Testis (tissue), 3 donors: ENCODE data around the gene FAAH. TPM values are rescaled to one million over a fixed set of nuclear protein-coding genes. Genes with fewer than 3 reads are reported as not detected.

Experiments
- DNase-seq: peaks from one replicate; pipeline ENCODE4 v3.0.0-alpha.2; 2019
- H3K27ac ChIP-seq, 2 donors: fragments of 200-600 bp; sonication (generic); one replicate each; pipeline ENCODE4 v1.5.1; 2019
- H3K27me3 ChIP-seq: fragments of 200-600 bp; sonication (generic); one replicate; pipeline ENCODE4 v1.5.1; 2019
- H3K36me3 ChIP-seq: fragments of 200-600 bp; sonication (generic); one replicate; pipeline ENCODE4 v1.5.1; 2017; ENCODE audit warnings: low read depth; ENCODE audit errors: missing control alignments
- H3K4me1 ChIP-seq: fragments of 200-600 bp; sonication (generic); one replicate; pipeline ENCODE4 v1.5.1; 2019
- H3K4me3 ChIP-seq, 2 donors: fragments of 200-600 bp; sonication (generic); one replicate each; pipeline ENCODE4 v1.5.1; 2017 to 2019
- H3K9me3 ChIP-seq: fragments of 200-600 bp; sonication (generic); one replicate; pipeline ENCODE4 v1.5.1; 2017
- POLR2A ChIP-seq: fragments of 450-650 bp; IDR thresholded peaks from one replicate; pipeline ENCODE4 v1.6.1; 2017; ENCODE audit warnings: antibody characterized with exemption, mild to moderate bottlenecking, moderate library complexity
- WGBS, 2 donors: methylation state at CpG; one replicate each; pipeline ENCODE4 v1.1.5; 2018; 5-methylcytosine and 5-hydroxymethylcytosine counted together
- intact Hi-C: fragments of 100-400 bp; cut with DNase I; formaldehyde crosslinking; loops from one replicate; pipeline ENCODE4 v1.15.1; 2023; ENCODE audit warnings: low total_unique reads
- polyA plus RNA-seq: library from polyadenylated mRNA; stranded (reverse); fragments of 350-450 nt; fragmentation: Illumina TruSeq; extraction: RNeasy Lipid Tissue Mini Kit (QIAGEN cat#74804); gene quantifications from one replicate; pipeline ENCODE4 v1.2.3, GENCODE V29; 2014; ENCODE audit warnings: low read depth, low replicate concordance; ENCODE audit not compliant: insufficient read depth
- total RNA-seq, 2 donors: library from RNA; depleted of rRNA; stranded (reverse); fragments of >200 nt; gene quantifications; one replicate each; pipeline ENCODE4 v1.2.3, GENCODE V29; 2016
- TF ChIP-seq, protein P1 (sequence below), 3 experiments: fragments of 450-650 bp in 2 of 3; fragments of 200-600 bp in 1 of 3; sonication (generic) in 1 of 3; IDR thresholded peaks; one replicate each; pipeline ENCODE4 v1.5.1; 2016 to 2019; ENCODE audit warnings: antibody characterized with exemption in 3 of 3, mild to moderate bottlenecking in 2 of 3, moderate library complexity in 1 of 3

Gene FAAH
- total and polyA plus RNA-seq, 3 donors from 2014 or later: 55.8 to 113 (median 72.0) TPM

GRCh38 chr1:46410156-46411009 lies 16.3 kb downstream of the FAAH start:
- Histone ChIP-seq H3K36me3 (no peaks in the 10 kb centered on the region), H3K27ac (no peak overlapping the region), H3K4me1 (peaks cover 5% of the 10 kb centered on the region), H3K9me3 (no peaks in the 10 kb centered on the region), H3K4me3 (no peak overlapping the region), H3K27me3 (no peaks in the 10 kb centered on the region)
- WGBS, 2 donors: 86 to 90% methylated on average over 17 of the region's 17 CpGs
- intact Hi-C loops: no loop called here
- TF ChIP-seq, protein P1, sequence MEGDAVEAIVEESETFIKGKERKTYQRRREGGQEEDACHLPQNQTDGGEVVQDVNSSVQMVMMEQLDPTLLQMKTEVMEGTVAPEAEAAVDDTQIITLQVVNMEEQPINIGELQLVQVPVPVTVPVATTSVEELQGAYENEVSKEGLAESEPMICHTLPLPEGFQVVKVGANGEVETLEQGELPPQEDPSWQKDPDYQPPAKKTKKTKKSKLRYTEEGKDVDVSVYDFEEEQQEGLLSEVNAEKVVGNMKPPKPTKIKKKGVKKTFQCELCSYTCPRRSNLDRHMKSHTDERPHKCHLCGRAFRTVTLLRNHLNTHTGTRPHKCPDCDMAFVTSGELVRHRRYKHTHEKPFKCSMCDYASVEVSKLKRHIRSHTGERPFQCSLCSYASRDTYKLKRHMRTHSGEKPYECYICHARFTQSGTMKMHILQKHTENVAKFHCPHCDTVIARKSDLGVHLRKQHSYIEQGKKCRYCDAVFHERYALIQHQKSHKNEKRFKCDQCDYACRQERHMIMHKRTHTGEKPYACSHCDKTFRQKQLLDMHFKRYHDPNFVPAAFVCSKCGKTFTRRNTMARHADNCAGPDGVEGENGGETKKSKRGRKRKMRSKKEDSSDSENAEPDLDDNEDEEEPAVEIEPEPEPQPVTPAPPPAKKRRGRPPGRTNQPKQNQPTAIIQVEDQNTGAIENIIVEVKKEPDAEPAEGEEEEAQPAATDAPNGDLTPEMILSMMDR (IDR thresholded peaks at IDR 0.05): no peak
- no peak for TF ChIP-seq POLR2A
- DNase-seq: no peak

DNA sequence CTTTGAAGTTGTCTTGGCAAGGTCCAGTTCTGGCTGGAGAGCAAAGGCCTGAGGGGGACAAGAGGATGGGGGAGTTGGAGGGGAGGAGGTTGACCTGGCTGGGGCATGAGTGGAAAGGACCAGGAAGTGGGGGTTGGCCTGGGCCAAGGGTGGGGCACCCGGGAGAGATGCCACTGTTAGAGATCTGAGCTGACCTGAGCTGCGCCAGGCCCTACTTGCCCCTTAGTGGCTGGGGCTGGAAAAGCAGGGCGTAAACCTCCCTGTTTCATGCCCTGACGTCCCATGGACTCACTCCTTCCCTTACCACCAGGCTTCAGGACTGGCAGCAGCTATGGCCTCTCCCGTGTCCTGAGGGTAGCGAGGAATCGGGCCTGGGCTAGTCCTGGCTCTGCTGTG lies 16.9 kb downstream of the FAAH start:
- Histone ChIP-seq H3K36me3 (no peaks in the 10 kb centered on the region), H3K4me1 (peaks cover 3% of the 10 kb centered on the region), H3K27ac (no peak overlapping the region), H3K9me3 (no peaks in the 10 kb centered on the region), H3K27me3 (no peaks in the 10 kb centered on the region), H3K4me3 (no peak overlapping the region)
- no peak for DNase-seq
- intact Hi-C loops: no loop called here
- TF ChIP-seq, protein P1 (IDR thresholded peaks at IDR 0.05): no peak
- no peak for TF ChIP-seq POLR2A
- WGBS, 2 donors: 87 to 88% methylated on average over 3 to 7 of the region's 7 CpGs

DNA sequence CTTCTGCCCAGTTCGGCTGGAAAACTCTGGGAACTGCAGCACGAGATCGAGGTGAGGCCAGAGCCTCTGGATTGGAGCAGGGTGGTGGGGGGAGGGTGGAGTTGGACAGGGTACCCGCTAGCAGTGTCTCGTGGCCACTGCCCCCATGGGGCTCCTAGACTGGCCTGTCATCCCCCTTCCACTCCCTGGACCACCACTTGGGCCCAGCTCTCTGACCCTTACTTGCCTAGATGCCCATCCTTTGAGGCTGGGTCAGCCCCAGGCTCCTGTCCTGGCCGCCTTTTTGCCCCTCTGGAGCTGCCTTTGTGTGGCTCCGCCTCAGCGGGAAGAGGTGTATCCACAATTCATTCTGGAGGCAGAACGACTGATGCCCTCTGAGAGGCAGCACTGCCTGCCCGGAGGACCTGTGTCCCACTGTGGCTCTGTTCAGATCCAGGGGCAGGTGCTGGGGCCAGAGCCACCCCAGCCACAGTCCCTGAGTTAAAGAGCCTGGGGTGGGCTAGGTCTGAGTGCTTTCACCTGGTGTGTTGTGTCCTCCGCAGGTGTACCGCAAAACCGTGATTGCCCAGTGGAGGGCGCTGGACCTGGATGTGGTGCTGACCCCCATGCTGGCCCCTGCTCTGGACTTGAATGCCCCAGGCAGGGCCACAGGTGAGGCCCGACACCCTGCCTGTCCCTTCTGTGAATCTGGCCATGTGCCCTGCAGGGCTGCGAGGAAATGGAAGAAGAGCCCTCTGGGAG lies 17.7 kb downstream of the FAAH start:
- WGBS, 2 donors: 95% methylated on average over 6 to 16 of the region's 16 CpGs
- Histone ChIP-seq H3K27ac (no peak overlapping the region), H3K9me3 (no peaks in the 10 kb centered on the region), H3K4me1 (no peaks in the 10 kb centered on the region), H3K36me3 (no peaks in the 10 kb centered on the region), H3K27me3 (no peaks in the 10 kb centered on the region), H3K4me3 (no peak overlapping the region)
- DNase-seq: peak; percentile 56
- TF ChIP-seq, protein P1 (IDR thresholded peaks at IDR 0.05): peak in 2 of 3 experiments; percentile 30 to 35
- no peak for TF ChIP-seq POLR2A
- intact Hi-C loops: no loop called here

DNA sequence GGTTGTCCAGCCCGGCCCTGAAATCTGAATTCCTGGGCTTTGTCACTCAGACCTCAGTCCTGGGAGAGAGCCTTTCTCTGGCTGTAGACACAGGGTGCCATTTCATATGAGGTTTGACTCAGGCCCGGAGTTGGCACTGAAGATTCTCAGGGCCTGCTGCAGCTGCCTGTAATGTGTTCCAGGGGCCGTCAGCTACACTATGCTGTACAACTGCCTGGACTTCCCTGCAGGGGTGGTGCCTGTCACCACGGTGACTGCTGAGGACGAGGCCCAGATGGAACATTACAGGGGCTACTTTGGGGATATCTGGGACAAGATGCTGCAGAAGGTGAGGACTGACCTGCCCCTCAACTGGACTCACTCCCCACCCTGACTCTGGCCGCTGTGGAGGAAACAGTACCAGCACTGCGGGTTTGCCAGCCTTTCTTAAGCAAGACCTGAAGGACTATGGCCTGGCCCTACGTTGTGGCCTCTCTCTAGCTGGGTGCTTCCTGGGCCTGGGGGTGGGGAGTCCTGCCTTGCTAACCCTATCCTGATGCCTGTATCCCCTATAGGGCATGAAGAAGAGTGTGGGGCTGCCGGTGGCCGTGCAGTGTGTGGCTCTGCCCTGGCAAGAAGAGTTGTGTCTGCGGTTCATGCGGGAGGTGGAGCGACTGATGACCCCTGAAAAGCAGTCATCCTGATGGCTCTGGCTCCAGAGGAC lies 18.9 kb downstream of the FAAH start:
- no peak for DNase-seq
- Histone ChIP-seq H3K9me3 (no peaks in the 10 kb centered on the region), H3K27me3 (no peaks in the 10 kb centered on the region), H3K27ac (no peak overlapping the region), H3K36me3 (no peaks in the 10 kb centered on the region), H3K4me3 (no peak overlapping the region), H3K4me1 (no peaks in the 10 kb centered on the region)
- TF ChIP-seq, protein P1 (IDR thresholded peaks at IDR 0.05): no peak
- no peak for TF ChIP-seq POLR2A
- intact Hi-C loops: no loop called here
- WGBS, 2 donors: 77 to 78% methylated on average over 6 to 13 of the region's 13 CpGs
